NCI-H1048 (cell line): ENCODE data around the gene WNK2.

ENCODE experiments used
- DNase-seq: peaks from one replicate; lab custom pipeline; 2025; lab: John Stamatoyannopoulos, UW

WNK2 gene

GRCh38 chr9:93161786-93162562 lies 22.0 kb upstream of the WNK2 start:
- DNase-seq: no peak

DNA sequence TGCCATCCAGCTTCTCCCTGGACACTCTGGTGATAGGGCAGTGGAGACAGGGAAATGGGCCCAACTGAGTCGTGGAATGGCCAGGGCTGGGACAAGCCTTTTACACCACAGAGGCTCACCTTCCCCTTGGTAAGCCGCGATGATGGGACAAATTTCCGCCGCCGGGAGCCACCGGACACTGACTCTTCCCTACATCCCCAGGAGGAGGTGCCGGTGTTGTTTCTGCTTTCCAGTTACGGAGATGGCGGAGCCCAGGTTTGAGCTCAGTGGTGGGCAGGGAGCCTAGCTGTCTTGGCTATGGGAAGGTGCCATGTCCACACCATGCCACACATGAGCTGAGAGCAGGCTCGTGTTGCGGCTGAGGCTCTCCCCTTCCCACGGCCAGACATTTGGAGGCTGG lies 19.9 kb upstream of the WNK2 start:
- DNase-seq: no peak

DNA sequence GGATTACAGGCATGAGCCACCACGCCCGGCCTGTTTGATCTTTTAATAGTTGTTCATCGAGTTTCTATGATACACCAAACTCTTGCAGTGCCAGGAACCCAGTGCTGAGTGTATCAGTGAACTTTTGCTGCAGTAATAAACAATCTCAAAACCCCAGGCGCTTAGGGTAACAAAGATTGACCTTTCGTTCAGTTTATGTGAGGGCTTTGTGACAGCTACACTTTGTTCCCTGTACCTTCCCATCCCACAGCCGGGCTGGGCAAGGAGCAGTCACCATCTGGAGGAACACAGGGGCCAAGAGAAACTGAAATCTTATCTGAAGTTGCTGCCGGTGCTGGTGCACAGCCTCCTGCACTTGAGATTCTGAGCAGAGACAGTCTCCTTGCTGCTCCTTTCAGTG lies 17.2 kb upstream of the WNK2 start:
- DNase-seq: no peak

GRCh38 chr9:93167185-93167584 lies 16.8 kb upstream of the WNK2 start:
- DNase-seq: no peak

DNA sequence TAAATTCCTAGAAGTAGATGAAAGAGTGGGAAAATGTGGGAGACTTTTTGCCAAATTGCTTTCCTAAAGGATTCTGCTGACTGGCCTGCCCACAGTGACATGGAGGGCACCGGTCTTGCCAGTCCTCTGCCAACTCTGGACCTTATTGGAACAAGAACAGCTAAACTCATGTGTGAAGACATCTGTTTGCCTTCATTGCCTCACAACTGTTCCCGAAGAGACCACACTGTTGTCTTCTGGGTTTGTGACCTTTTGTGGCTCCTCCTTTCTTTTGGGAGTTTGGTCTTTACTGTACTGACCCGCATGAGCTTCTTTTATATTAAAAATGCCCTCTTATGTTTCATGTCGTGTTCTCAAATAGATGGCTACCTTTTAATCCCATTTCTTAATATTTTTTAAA lies 16.1 kb upstream of the WNK2 start:
- no peak for DNase-seq

GRCh38 chr9:93168581-93168980 lies 15.4 kb upstream of the WNK2 start:
- DNase-seq: no peak

- no peak for DNase-seq
These were observed 14.5 kb upstream of the WNK2 start for GRCh38 chr9:93169444-93169843.

GRCh38 chr9:93170571-93170970 lies 13.4 kb upstream of the WNK2 start:
- no peak for DNase-seq

DNA sequence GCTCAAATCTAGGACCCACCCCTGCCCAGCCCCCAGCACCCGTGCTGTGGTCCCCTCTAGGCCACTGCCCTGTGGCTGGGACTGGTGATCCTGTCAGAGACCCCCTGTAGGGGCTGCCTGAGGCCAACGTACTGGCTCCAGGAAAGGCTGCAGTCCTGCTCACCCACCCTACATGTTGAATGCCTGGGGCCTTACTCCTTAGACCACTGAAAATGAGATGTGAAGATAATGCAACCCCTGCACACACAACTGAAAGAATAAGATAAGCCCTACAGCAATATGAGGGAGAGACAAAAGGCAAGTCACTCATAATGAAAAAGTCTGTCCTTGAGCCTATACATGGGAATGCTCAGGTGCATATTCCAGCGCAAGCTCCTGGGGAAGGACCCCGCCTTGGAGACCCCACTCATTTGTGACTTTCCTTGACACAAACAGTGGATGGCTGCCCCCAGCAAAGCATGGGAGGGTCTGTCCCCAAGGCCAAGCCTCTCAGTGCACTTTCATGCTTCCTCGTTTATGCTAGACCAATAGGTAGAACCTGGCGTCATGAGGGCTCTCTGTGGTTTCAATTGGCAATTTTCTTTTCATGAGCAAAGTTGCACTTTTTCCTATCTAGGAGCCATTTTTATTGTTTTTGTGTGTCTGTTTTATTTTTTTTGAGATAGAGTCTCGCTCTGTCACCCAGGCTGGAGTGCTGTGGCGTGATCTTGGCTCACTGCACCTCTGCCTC lies 12.5 kb upstream of the WNK2 start:
- no peak for DNase-seq

DNA sequence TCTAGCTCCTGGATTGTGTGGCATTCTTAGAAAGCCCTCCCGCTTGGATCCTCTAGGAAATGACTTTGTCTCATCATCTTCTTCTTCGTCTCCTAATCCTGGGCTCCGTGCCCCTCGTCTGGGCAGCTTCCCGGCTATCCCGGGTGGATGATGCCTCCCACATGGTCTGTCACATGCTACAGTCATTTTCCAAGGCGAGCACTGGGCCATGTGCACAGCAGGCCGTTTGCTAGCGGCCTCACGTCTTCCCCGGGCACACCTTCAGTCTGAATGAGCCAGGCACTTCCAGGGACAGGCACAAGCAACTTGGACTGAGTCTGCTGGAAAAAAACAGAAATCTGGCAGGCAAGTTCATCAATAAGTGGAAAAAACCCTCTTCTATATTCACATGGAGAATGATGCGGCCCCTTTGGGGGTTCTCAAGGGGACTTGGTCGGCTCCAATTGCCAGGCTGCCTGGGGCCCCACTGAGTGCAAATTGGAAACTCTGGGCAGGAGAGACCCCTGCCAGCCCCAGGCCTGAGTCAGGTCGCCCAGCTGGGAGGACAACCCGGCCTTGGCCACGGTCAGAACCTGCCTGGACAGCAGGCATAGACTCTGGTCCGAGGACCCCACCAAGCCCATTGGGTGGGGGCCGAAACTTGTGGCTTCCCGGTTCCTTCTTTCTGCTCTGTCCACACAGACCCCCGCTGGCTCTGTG lies 11.1 kb upstream of the WNK2 start:
- no peak for DNase-seq

GRCh38 chr9:93173365-93174051 lies 10.4 kb upstream of the WNK2 start:
- DNase-seq: no peak

- no peak for DNase-seq
These were observed 9.0 kb upstream of the WNK2 start for GRCh38 chr9:93174976-93175375.

- DNase-seq: no peak
These were observed 6.3 kb upstream of the WNK2 start for GRCh38 chr9:93177676-93178075.

- DNase-seq: no peak
These were observed 4.8 kb upstream of the WNK2 start for GRCh38 chr9:93178851-93179786.

GRCh38 chr9:93180938-93181337 lies 3.0 kb upstream of the WNK2 start:
- DNase-seq: no peak

DNA sequence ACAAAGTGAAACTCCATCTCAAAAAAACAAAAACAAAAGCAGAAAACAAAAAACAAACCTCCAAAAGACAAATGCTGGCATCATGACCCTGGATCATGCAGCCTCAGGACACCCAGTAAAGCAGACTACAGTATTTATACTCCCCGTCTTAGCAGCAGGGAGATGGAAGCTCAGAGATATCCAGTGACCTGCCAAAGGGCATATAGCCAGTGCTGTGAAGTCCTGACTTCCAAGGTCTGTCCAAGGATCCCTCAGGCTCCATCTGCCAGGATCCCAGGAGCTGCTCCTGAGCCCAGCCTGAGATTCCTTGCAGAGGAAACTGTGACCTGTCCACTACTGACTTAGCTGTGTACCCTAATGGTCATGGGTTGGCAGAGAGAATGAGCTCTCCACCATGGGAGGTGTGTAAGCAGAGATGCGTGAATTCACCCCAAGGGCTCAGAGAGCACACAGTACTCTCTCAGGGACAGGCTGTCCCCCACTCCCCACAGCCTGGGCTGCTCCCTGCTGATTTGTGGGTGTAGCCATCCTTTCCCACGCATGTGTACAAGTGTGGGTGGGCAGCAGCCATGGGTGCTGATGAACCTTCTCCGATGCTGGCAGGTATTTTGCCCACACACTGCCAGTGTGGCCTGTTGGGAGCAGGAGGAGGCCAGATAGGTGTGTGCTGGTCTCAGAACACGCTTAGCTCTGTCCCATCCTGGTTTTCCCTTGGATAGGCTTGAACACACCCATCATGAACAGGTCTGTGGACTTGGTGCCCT lies 2.1 kb upstream of the WNK2 start:
- no peak for DNase-seq

- DNase-seq: no peak
These were observed 1.4 kb upstream of the WNK2 start for GRCh38 chr9:93182572-93182971.

DNA sequence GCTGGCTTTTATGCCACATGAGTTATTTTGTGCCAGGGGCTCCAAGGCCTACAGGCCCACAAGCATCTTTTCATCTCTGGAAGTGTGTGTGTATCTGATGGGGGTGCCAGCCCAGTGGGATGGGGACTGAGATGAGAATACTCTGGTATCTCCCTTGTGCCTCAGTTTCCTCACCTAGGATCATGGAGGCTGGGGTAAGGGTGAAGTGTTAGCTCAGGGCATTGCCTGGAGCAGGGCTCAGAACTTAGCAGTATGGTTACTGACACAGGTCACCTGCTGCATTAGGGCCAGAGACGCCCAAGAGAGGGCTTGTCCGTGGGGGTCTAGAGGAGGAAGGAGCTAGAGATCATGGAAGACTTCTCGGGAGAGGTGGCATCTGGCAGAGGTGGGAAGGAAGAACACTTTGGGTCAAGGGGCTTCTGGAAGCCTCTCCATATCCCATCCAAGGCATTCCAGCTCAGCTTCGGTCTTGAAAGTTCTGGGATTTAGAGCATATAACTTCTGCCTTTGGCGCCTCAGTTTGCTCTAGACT lies 742 bp upstream of the WNK2 start:
- no peak for DNase-seq

GRCh38 chr9:93184432-93185265 lies 710 bp downstream of the WNK2 start:
- DNase-seq: no peak
